B cell (primary cell): Measurements from ENCODE around the gene LCP1.

Experiments used
- CTCF ChIP-seq: fragments of 200-600 bp; IDR thresholded peaks from one replicate; pipeline ENCODE4 v1.8.0; 2022; ENCODE audit warnings: antibody characterized with exemption, mild to moderate bottlenecking
- EZH2 ChIP-seq: IDR thresholded peaks from 2 replicates; pipeline ENCODE4 v1.6.1; 2012; ENCODE audit warnings: borderline replicate concordance, low read depth, mild to moderate bottlenecking, moderate library complexity, low read length; ENCODE audit not compliant: insufficient read depth, poor library complexity, severe bottlenecking

- no peak for TF ChIP-seq CTCF
- no peak for TF ChIP-seq EZH2
Observed at GRCh38 chr13:46171739-46172138, 10.2 kb downstream of the LCP1 start.
